Fibroblast of lung (primary cell): ENCODE measurements around the gene CPNE2. TPM values are rescaled to one million over a fixed set of nuclear protein-coding genes. Genes with fewer than 3 reads are reported as not detected.

Experiments used
- DNase-seq, 2 donors: peaks; one replicate each; pipeline versions ENCODE4 v3.0.0 to v3.0.0-alpha.2; 2010; ENCODE audit warnings: low read depth in 2 of 2
- H2AFZ ChIP-seq: 2 replicates; pipeline ENCODE4 v1.5.1; 2012; ENCODE audit warnings: low read length, control low read depth, inconsistent platforms
- H3K27ac ChIP-seq: 2 replicates; pipeline ENCODE4 v1.5.1; 2011; ENCODE audit warnings: low read length, control low read depth; ENCODE audit not compliant: insufficient read depth
- H3K27me3 ChIP-seq: 2 replicates; pipeline ENCODE4 v1.5.1; 2011; ENCODE audit warnings: mild to moderate bottlenecking, low read length; ENCODE audit not compliant: control insufficient read depth, insufficient read depth
- H3K36me3 ChIP-seq: 2 replicates; pipeline ENCODE4 v1.5.1; 2011; ENCODE audit warnings: low read length; ENCODE audit not compliant: control insufficient read depth, insufficient read depth
- H3K4me1 ChIP-seq: 2 replicates; pipeline ENCODE4 v1.5.1; 2011; ENCODE audit warnings: low read length; ENCODE audit not compliant: control insufficient read depth, insufficient read depth; ENCODE audit errors: extremely low read depth
- H3K4me2 ChIP-seq: 2 replicates; pipeline ENCODE4 v1.5.1; 2011; ENCODE audit warnings: low read length, control low read depth; ENCODE audit not compliant: insufficient read depth; ENCODE audit errors: extremely low read depth
- H3K4me3 ChIP-seq, 4 experiments: fragments of 200-600 bp in 1 of 4; sonication (generic) in 1 of 4; replicated peaks in 1 of 4; 2 replicates each; pipeline ENCODE4 v1.5.1; 2011 to 2016; ENCODE audit warnings: low read length in 4 of 4, low read depth in 3 of 4, mild to moderate bottlenecking in 3 of 4, control low read depth in 2 of 4, inconsistent platforms in 1 of 4, mixed read lengths in 1 of 4; ENCODE audit not compliant: insufficient read depth in 1 of 4; ENCODE audit errors: control extremely low read depth in 1 of 4
- H3K79me2 ChIP-seq: 2 replicates; pipeline ENCODE4 v1.5.1; 2012; ENCODE audit warnings: mild to moderate bottlenecking, low read length, inconsistent platforms; ENCODE audit not compliant: control insufficient read depth, insufficient read depth
- H3K9ac ChIP-seq: 2 replicates; pipeline ENCODE4 v1.5.1; 2011; ENCODE audit warnings: mild to moderate bottlenecking, low read length, control low read depth; ENCODE audit not compliant: insufficient read depth
- H3K9me3 ChIP-seq: 2 replicates; pipeline ENCODE4 v1.5.1; 2012; ENCODE audit warnings: low read depth, low read length; ENCODE audit not compliant: control insufficient read depth, insufficient read depth
- H4K20me1 ChIP-seq: 2 replicates; pipeline ENCODE4 v1.5.1; 2011; ENCODE audit warnings: low read length; ENCODE audit not compliant: control insufficient read depth, insufficient read depth; ENCODE audit errors: extremely low read depth
- EZH2 ChIP-seq: IDR thresholded peaks from 2 replicates; pipeline ENCODE4 v1.5.1; 2012; ENCODE audit warnings: low read length, control low read depth, mild to moderate bottlenecking; ENCODE audit errors: missing control alignments
- polyA plus RNA-seq, 2 donors: library from polyadenylated mRNA; depleted of rRNA in 1 of 2; stranded (reverse) in 1 of 2; unstranded in 1 of 2; fragments of >200 nt; gene quantifications; 2 replicates each; pipeline ENCODE4 v1.2.1, GENCODE V29; 2011 to 2012; ENCODE audit warnings: missing spikeins in 1 of 2
- total RNA-seq: library from RNA; depleted of rRNA; stranded (reverse); fragments of >200 nt; gene quantifications from 2 replicates; pipeline ENCODE4 v1.2.1, GENCODE V29; 2014
- TF ChIP-seq, protein P1 (sequence below), 2 donors: IDR thresholded peaks in 1 of 2; conservative IDR thresholded peaks in 1 of 2; 1 replicate in 1 of 2; 2 replicates in 1 of 2; pipeline ENCODE4 v1.5.1; 2011 to 2012; ENCODE audit warnings: low read length in 2 of 2, control low read depth in 1 of 2, inconsistent platforms in 1 of 2, low read depth in 1 of 2, mild to moderate bottlenecking in 1 of 2

Gene CPNE2
- total and polyA plus RNA-seq, 2 donors (not counting 1 experiment from before 2014, with no cell fraction given), result 20.5 to 39.6 TPM

DNA sequence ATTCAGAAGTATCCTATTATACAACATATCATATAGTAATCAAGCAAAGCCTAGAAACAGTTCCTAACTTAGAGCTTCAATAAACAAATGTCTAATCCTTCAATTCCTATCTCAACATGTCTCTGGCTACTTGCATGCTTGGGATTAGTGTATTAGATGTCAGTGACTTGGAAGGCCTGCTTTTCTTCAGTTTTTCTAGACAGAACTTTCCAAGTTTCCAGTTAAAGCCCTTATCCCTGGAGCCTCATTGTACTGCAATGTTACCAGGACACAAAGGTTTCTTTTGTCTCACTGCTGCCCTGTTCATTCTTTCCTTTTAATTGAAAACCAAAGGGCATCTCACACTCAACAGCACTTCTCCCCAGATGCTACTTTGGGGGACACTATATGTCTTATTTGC, 76.9 kb downstream of the CPNE2 start:
- no peaks in the 10 kb centered on the region for H3K4me1 ChIP-seq
- H3K27me3 ChIP-seq, result no peaks in the 10 kb centered on the region

GRCh38 chr16:57172721-57173290, 80.4 kb downstream of the CPNE2 start:
- no peaks in the 10 kb centered on the region for H3K9me3 ChIP-seq
- no peaks in the 10 kb centered on the region for H3K79me2 ChIP-seq
- H3K9ac ChIP-seq, result no peak overlapping the region
- no peaks in the 10 kb centered on the region for H3K27me3 ChIP-seq
- peaks cover 3% of the 10 kb centered on the region for H3K36me3 ChIP-seq
- H4K20me1 ChIP-seq, result no peaks in the 10 kb centered on the region
- H3K4me3 ChIP-seq, result no peak overlapping the region
- DNase-seq, result no peak
- no peaks in the 10 kb centered on the region for H3K4me1 ChIP-seq
- H3K4me2 ChIP-seq, result no peak overlapping the region
- no peak overlapping the region for H2AFZ ChIP-seq
- no peak overlapping the region for H3K27ac ChIP-seq
- TF ChIP-seq, protein P1, sequence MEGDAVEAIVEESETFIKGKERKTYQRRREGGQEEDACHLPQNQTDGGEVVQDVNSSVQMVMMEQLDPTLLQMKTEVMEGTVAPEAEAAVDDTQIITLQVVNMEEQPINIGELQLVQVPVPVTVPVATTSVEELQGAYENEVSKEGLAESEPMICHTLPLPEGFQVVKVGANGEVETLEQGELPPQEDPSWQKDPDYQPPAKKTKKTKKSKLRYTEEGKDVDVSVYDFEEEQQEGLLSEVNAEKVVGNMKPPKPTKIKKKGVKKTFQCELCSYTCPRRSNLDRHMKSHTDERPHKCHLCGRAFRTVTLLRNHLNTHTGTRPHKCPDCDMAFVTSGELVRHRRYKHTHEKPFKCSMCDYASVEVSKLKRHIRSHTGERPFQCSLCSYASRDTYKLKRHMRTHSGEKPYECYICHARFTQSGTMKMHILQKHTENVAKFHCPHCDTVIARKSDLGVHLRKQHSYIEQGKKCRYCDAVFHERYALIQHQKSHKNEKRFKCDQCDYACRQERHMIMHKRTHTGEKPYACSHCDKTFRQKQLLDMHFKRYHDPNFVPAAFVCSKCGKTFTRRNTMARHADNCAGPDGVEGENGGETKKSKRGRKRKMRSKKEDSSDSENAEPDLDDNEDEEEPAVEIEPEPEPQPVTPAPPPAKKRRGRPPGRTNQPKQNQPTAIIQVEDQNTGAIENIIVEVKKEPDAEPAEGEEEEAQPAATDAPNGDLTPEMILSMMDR (conservative IDR thresholded peaks at IDR 0.05 in 1 of 2, IDR thresholded peaks at IDR 0.05 in 1 of 2; ENCODE audit: low read depth in 1 of 2, low read length in 2 of 2), result no peak
- TF ChIP-seq EZH2, result no peak

More for the DNA sequence above, 76.9 kb downstream of the CPNE2 start:
- TF ChIP-seq EZH2, result no peak
- TF ChIP-seq, protein P1 (conservative IDR thresholded peaks at IDR 0.05 in 1 of 2, IDR thresholded peaks at IDR 0.05 in 1 of 2; ENCODE audit: low read depth in 1 of 2, low read length in 2 of 2), result no peak
- H3K36me3 ChIP-seq, result peaks cover 8% of the 10 kb centered on the region
- no peak for DNase-seq
- H4K20me1 ChIP-seq, result no peaks in the 10 kb centered on the region
- no peak overlapping the region for H3K4me2 ChIP-seq
- no peak overlapping the region for H3K9ac ChIP-seq
- no peak overlapping the region for H3K27ac ChIP-seq
- H3K9me3 ChIP-seq, result no peaks in the 10 kb centered on the region
- H3K4me3 ChIP-seq, result no peak overlapping the region
- H3K79me2 ChIP-seq, result no peaks in the 10 kb centered on the region
- no peak overlapping the region for H2AFZ ChIP-seq

GRCh38 chr16:57175896-57176295, 83.5 kb downstream of the CPNE2 start:
- TF ChIP-seq, protein P1 (conservative IDR thresholded peaks at IDR 0.05 in 1 of 2, IDR thresholded peaks at IDR 0.05 in 1 of 2; ENCODE audit: low read depth in 1 of 2, low read length in 2 of 2), result no peak
- no peak for TF ChIP-seq EZH2
- DNase-seq, result peak in 1 of 2 donors; percentile 70
- H2AFZ ChIP-seq, result no peak overlapping the region
- no peaks in the 10 kb centered on the region for H3K4me1 ChIP-seq
- H3K27ac ChIP-seq, result no peak overlapping the region
- no peaks in the 10 kb centered on the region for H3K9me3 ChIP-seq
- no peak overlapping the region for H3K4me2 ChIP-seq
- no peaks in the 10 kb centered on the region for H4K20me1 ChIP-seq
- H3K27me3 ChIP-seq, result no peaks in the 10 kb centered on the region
- peaks cover 3% of the 10 kb centered on the region for H3K36me3 ChIP-seq
- no peak overlapping the region for H3K9ac ChIP-seq
- H3K4me3 ChIP-seq, result no peak overlapping the region
- peaks cover 5% of the 10 kb centered on the region for H3K79me2 ChIP-seq
